GM18870 (cell line): ENCODE results near the gene MLST8.

ENCODE experiments used
- ATAC-seq: cut with Tn5 transposase; IDR thresholded peaks from one replicate; pipeline ENCODE4 v1.9.1; 2021; ENCODE audit warnings: moderate library complexity; ENCODE audit not compliant: unreplicated experiment

The MLST8 gene

GRCh38 chr16:2173366-2173765, 31.9 kb upstream of the MLST8 start:
- no peak for ATAC-seq

GRCh38 chr16:2173916-2174315, 31.3 kb upstream of the MLST8 start:
- no peak for ATAC-seq

GRCh38 chr16:2174396-2175131, 30.7 kb upstream of the MLST8 start:
- ATAC-seq = no peak

DNA sequence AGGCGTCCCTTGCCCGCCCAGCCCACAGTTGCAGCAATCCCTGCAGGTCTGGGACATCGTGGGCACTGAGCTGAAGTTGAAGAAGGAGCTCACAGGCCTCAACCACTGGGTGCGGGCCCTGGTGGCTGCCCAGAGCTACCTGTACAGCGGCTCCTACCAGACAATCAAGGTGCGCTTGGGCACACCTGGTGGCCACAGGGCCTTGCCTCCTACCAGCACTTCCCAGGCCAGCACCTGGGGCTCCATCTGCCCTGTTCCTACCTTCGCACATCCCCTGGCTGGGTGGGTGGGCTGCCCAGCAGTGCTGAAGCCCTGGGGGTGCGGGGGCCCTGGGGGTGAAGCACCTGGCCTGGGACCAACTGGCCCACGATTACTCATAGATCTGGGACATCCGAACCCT, 29.8 kb upstream of the MLST8 start:
- no peak for ATAC-seq

GRCh38 chr16:2176047-2176446, 29.2 kb upstream of the MLST8 start:
- no peak for ATAC-seq

DNA sequence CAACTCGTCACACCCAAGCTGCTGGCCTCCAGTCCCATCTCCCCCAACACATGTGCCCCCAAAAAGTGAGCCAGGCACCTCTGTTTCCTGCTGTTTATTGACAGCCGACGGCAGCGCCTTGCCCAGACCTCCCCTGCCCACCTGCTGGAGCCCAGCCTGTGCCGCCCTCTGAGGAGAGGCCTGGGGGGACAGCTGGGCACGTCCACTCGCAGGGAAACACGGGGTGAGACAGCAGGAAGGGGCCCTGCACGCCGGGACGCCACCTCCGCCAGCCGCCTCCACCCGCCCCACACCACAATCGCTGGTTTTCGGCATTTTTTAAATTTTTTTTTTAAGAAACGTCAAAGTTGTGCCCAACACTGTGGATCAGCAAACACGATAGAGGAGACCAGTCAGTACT, 28.2 kb upstream of the MLST8 start:
- no peak for ATAC-seq

- ATAC-seq = no peak
Measured at GRCh38 chr16:2177561-2177960, 27.7 kb upstream of the MLST8 start.

GRCh38 chr16:2178321-2179106, 26.7 kb upstream of the MLST8 start:
- no peak for ATAC-seq

DNA sequence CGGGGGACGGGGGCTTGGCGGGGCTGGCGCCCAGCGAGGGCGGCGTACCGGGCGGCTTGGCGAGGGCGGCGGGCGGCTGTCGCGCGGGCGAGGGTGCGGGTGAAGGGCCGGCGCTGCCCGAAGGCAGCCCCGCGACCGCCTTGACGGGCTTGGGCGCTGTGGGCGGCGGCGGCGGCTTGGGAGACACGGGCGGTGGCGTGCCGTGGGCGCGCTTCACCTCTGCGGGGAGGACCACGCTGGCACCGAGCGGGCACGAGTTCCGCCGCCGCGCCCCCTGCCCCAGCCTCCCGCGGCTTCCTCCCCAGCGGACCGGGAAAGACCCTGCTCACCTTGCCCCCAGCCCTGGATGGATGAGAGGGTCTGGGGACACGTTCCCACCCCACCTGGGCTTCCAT, 26.1 kb upstream of the MLST8 start:
- ATAC-seq = no peak

GRCh38 chr16:2179576-2179975, 25.7 kb upstream of the MLST8 start:
- ATAC-seq = no peak

GRCh38 chr16:2180461-2180860, 24.8 kb upstream of the MLST8 start:
- no peak for ATAC-seq

GRCh38 chr16:2180962-2181923, 24.0 kb upstream of the MLST8 start:
- ATAC-seq = no peak

- no peak for ATAC-seq
Measured at GRCh38 chr16:2181952-2182351, 23.3 kb upstream of the MLST8 start.

DNA sequence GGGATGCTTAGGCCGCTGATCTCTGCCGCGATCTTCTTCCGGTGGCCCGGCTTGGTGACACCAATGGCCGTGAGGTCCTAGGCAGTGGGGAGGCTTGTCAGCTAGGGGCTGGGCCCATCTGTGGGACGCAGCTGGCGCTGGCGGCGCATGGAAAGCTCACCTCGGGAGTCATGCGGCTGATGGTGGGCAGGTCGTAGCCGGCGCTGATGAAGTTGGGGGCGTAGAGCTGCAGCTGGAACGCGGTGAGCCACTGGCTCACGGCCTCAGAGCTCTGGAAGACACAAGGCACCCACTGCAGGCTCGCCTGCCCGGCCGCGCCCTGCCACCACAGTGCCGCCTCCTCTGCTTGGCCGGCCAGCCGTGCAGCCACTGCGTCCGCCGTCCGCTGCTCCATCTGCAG, 21.6 kb upstream of the MLST8 start:
- ATAC-seq = no peak

GRCh38 chr16:2184346-2184745, 20.9 kb upstream of the MLST8 start:
- no peak for ATAC-seq

GRCh38 chr16:2184962-2185361, 20.3 kb upstream of the MLST8 start:
- no peak for ATAC-seq

DNA sequence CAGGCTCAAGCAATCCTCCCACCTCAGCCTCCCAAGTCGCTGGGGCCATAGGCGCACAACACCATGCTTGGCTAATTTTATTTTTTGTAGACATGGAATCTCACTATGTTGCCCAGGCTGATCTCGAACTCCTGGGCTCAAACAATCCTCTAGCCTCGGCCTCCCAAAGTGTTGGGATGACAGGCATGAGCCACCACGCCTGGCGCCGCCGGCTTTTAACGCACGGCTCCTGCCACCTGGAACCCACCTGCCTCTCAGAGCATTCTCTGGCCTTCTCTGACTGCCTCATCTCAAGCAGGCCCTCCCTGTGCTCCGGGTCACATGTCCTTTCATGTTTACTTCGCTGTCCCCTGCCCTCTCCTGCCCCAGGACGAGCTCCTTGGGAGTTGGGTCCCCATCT, 19.2 kb upstream of the MLST8 start:
- no peak for ATAC-seq

DNA sequence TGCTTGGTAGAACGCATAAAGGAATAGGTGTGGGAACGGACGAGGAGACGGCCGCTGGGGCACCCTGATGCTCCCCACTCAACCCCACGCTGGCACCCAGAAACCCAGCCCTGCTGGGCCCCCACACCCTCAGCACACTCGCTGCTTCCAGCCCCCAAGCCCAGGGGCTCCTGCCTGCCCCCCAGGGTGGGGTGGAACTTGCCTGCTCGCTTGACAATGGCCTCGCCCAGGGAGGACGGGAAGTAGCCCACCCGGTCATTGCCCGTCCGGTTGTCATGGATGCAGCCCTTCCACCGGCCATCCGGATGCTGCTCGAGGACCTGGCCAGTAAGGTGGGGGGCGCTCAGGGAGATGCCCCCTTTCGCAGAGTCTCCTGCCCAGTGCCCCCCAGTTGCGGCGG, 18.7 kb upstream of the MLST8 start:
- no peak for ATAC-seq

DNA sequence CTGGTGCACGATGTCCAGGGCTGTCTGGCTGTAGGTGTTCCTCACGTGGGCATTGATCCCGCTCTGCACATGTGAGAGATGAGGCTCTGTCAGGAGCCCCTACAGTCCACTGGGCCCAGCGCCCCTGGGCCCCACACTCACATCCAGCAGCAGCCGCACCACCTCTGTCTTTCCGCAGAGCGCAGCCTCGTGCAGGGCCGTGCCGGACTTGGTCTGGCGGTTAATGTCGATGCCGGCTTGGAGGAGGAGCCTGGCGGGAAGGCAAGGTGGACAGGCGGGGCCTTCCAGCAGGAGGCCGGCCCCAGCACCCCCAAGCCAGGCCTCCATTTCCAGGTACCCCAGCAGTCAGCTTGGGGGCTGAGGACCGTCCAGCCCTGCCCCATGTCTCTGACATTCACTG, 18.0 kb upstream of the MLST8 start:
- no peak for ATAC-seq

DNA sequence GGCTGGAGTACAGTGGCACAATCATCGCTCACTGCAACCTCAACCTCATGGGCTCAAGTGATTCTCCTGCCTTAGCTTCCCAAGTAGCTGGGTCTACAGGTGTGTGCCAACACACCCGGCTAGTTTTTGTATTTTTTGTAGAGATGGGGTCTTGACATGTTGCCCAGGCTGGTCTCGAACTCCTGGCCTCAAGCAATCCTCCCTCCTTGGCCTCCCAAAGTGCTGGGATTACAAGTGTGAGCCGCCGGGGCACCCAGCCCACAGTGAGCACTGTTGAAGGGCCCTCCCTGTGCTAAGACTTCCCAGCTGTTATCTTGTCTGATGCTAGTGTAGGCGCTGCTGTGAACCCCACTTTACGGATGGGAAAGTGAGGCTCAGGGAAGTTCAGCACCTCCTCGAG, 16.9 kb upstream of the MLST8 start:
- no peak for ATAC-seq

- no peak for ATAC-seq
Measured at GRCh38 chr16:2189252-2189893, 15.9 kb upstream of the MLST8 start.
